Heart left ventricle (tissue), 16 donors: Measurements from ENCODE around the gene SLC22A24. TPM values are rescaled to one million over a fixed set of nuclear protein-coding genes. Genes with fewer than 3 reads are reported as not detected.

Experiments used
- ATAC-seq, 4 donors: fragments of 200-7000 bp; cut with Tn5 transposase; one replicate each; pipeline ENCODE4 v1.9.1; 2020 to 2022; ENCODE audit warnings: moderate library complexity in 4 of 4, mild to moderate bottlenecking in 3 of 4, moderate number of reproducible peaks in 1 of 4
- DNase-seq, 5 donors: peaks; one replicate each; pipeline ENCODE4 v3.0.0-alpha.2; 2020
- H3K27ac ChIP-seq, 12 donors: fragments of 200-600 bp; sonication (generic) in 4 of 12; one replicate each; pipeline versions ENCODE4 v1.5.0 to v1.8.0; 2016 to 2022; ENCODE audit warnings: mild to moderate bottlenecking in 2 of 12
- H3K27me3 ChIP-seq, 9 donors: fragments of 200-600 bp; sonication (generic) in 2 of 9; one replicate each; pipeline versions ENCODE4 v1.5.1 to v1.8.0; 2016 to 2022; ENCODE audit warnings: mild to moderate bottlenecking in 3 of 9
- H3K36me3 ChIP-seq, 9 donors: fragments of 200-600 bp; sonication (generic) in 2 of 9; one replicate each; pipeline versions ENCODE4 v1.5.0 to v1.8.0; 2018 to 2022; ENCODE audit warnings: mild to moderate bottlenecking in 2 of 9
- H3K4me1 ChIP-seq, 12 donors: fragments of 200-600 bp; sonication (generic) in 4 of 12; one replicate each; pipeline versions ENCODE4 v1.5.0 to v1.8.0; 2016 to 2022; ENCODE audit warnings: mild to moderate bottlenecking in 3 of 12
- H3K4me3 ChIP-seq, 12 donors: fragments of 200-600 bp; sonication (generic) in 4 of 12; one replicate each; pipeline versions ENCODE4 v1.5.0 to v1.8.0; 2017 to 2022; ENCODE audit warnings: mild to moderate bottlenecking in 9 of 12, moderate library complexity in 4 of 12
- H3K9me3 ChIP-seq, 12 donors: fragments of 200-600 bp; sonication (generic) in 4 of 12; one replicate each; pipeline versions ENCODE4 v1.5.0 to v1.8.0; 2016 to 2022; ENCODE audit warnings: mild to moderate bottlenecking in 1 of 12
- POLR2A ChIP-seq, 2 donors: fragments of 450-650 bp; IDR thresholded peaks; one replicate each; pipeline ENCODE4 v1.6.1; 2017; ENCODE audit warnings: antibody characterized with exemption in 2 of 2, mild to moderate bottlenecking in 2 of 2, moderate library complexity in 2 of 2
- WGBS, 4 donors: extraction: QIAGEN DNeasy Blood & Tissue Kit in 2 of 4; methylation state at CpG; one replicate each; pipeline versions ENCODE4 v1.1.5 to v1.1.7; 2013 to 2018; 5-methylcytosine and 5-hydroxymethylcytosine counted together
- intact Hi-C, 10 donors: fragments of 100-400 bp; cut with DNase I; formaldehyde crosslinking; loops; one replicate each; pipeline versions ENCODE4 v1.11.1 to v1.14.2; 2022
- polyA plus RNA-seq, 2 donors: library from polyadenylated mRNA; stranded (reverse); fragments of 200-250 nt; gene quantifications; one replicate each; pipeline ENCODE4 v1.2.3, GENCODE V29; 2013
- total RNA-seq, 9 donors: library from RNA; depleted of rRNA in 2 of 9; stranded (reverse); fragments of >200 nt in 2 of 9; fragmentation: NEBNext Ultra II Directional in 3 of 9; extraction: Animal tissue kit (Norgen Biotek cat#: 25700) in 3 of 9; gene quantifications; one replicate each; pipeline versions ENCODE4 v1.1.0 to v1.2.4, GENCODE V29; 2016 to 2023
- TF ChIP-seq, protein P1 (sequence below), 12 donors: fragments of 200-600 bp; sonication (generic) in 4 of 12; IDR thresholded peaks; one replicate each; pipeline versions ENCODE4 v1.5.0 to v1.8.0; 2018 to 2022; ENCODE audit warnings: antibody characterized with exemption in 12 of 12, mild to moderate bottlenecking in 5 of 12
- donor health status: ischemic (EF 13 %, LVEDD 7.1; RV severe dilation, severe dysfunction).
- donor health status: healthy with polysubstance abuse.
- donor health status: DM: no; HTN: yes; CAD: no.
- donor health status: DM: no; HTN: no; CAD: no.
- donor health status: ischemic (EF 25% LVEDD 6.9; RV normal size, moderate dysfunction).
- donor health status: ischemic (EF 25% LVEDD 5.7; RV mildly dilated, moderate dysfunction).
- donor health status: healthy.
- donor health status: DM: yes; HTN: yes; CAD: no.
- donor health status: ischemic (EF 35%, LVEDD 5.7; RV mildly dilated, moderate dysfunction).
- donor health status: nonischemic (EF 11% LVEDD 7.7; RV severe dilation, severe dysfunction).
- donor health status: DM: yes; HTN: yes; CAD: no.
- donor health status: PGD.
- donor health status: ischemic (EF 29% LVEDD 5.4; RV normal size, mild dysfunction).
- donor health status: nonischemic (EF 23%, LVEDD 6.1; RV moderate dilation, normal function).

SLC22A24 gene
- total and polyA plus RNA-seq, 11 donors: not detected

GRCh38 chr11:63042596-63042995 is 101.4 kb downstream of the SLC22A24 start:
- H3K36me3 ChIP-seq: no peaks in the 10 kb centered on the region
- ATAC-seq: no peak
- H3K27me3 ChIP-seq: peaks cover 0 to 7% (median 0%) of the 10 kb centered on the region in 9 donors
- peaks cover 0 to 6% (median 0%) of the 10 kb centered on the region in 12 donors for H3K9me3 ChIP-seq
- H3K4me1 ChIP-seq: no peaks in the 10 kb centered on the region
- no peak for TF ChIP-seq POLR2A (IDR thresholded peaks at IDR 0.05)
- TF ChIP-seq, protein P1, sequence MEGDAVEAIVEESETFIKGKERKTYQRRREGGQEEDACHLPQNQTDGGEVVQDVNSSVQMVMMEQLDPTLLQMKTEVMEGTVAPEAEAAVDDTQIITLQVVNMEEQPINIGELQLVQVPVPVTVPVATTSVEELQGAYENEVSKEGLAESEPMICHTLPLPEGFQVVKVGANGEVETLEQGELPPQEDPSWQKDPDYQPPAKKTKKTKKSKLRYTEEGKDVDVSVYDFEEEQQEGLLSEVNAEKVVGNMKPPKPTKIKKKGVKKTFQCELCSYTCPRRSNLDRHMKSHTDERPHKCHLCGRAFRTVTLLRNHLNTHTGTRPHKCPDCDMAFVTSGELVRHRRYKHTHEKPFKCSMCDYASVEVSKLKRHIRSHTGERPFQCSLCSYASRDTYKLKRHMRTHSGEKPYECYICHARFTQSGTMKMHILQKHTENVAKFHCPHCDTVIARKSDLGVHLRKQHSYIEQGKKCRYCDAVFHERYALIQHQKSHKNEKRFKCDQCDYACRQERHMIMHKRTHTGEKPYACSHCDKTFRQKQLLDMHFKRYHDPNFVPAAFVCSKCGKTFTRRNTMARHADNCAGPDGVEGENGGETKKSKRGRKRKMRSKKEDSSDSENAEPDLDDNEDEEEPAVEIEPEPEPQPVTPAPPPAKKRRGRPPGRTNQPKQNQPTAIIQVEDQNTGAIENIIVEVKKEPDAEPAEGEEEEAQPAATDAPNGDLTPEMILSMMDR (IDR thresholded peaks at IDR 0.05): no peak
- intact Hi-C loops: no loop called here
- H3K27ac ChIP-seq: no peak overlapping the region
- no peak overlapping the region for H3K4me3 ChIP-seq
- no peak for DNase-seq
- WGBS, 4 donors: 92 to 94% (median 94%) methylated on average over 3 of the region's 3 CpGs

DNA sequence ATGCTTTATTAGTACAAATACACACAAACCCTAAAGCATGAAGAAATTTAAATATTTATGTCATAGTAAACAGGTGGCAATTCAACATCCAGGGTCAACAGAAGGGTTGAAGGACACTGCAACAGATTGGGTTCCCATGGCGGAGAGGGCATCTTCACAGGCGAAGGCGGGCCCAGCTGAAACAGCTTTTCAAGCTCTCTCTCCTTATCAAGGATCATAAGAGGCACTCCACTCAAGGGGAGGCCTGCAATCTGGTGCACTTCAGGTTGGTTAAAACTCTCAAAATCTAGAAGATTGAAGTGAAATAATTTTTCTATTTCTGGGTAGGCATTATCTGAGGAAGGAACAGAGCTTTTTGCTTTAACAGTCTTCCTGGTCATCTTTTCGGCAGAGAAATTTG is 111.6 kb downstream of the SLC22A24 start:
- Histone ChIP-seq H3K27ac (no peak overlapping the region), H3K36me3 (no peaks in the 10 kb centered on the region), H3K4me3 (no peak overlapping the region), H3K9me3 (peaks cover 0 to 7% (median 0%) of the 10 kb centered on the region in 12 donors), H3K4me1 (peaks cover 0 to 4% (median 0%) of the 10 kb centered on the region in 12 donors), H3K27me3 (peaks cover 0 to 13% (median 0%) of the 10 kb centered on the region in 9 donors)
- ATAC-seq: no peak
- WGBS, 4 donors: 88 to 91% (median 89%) methylated on average over 4 of the region's 4 CpGs
- intact Hi-C loops: loop anchor here in 6 of 10 donors (5.0 to 10.0 kb wide), 4 partner anchors 182 to 712 kb away; no protein-coding TSS in a partner anchor
- DNase-seq: no peak
- no peak for TF ChIP-seq POLR2A (IDR thresholded peaks at IDR 0.05)
- TF ChIP-seq, protein P1 (IDR thresholded peaks at IDR 0.05): no peak

Other genes with a start within 250 kb of the SLC22A24 start
- under 1 TPM in 2 of 9 donors, not detected in 7; 0.08 to 0.31 TPM for gene CHRM1, start 222.9 kb downstream of the SLC22A24 start, total RNA-seq
- not detected for gene CHRM1, start 222.9 kb downstream of the SLC22A24 start, polyA plus RNA-seq
- gene SLC22A6, start 159.3 kb downstream of the SLC22A24 start, total RNA-seq: not detected
- not detected for gene SLC22A6, start 159.3 kb downstream of the SLC22A24 start, polyA plus RNA-seq
- gene SLC22A8, start 128.4 kb downstream of the SLC22A24 start, total RNA-seq: not detected
- not detected for gene SLC22A8, start 128.4 kb downstream of the SLC22A24 start, polyA plus RNA-seq
- gene SLC22A25, start 99.4 kb upstream of the SLC22A24 start, total RNA-seq: not detected
- gene SLC22A25, start 99.4 kb upstream of the SLC22A24 start, polyA plus RNA-seq: not detected
- not detected for gene SLC22A9, start 225.6 kb upstream of the SLC22A24 start, total RNA-seq
- gene SLC22A9, start 225.6 kb upstream of the SLC22A24 start, polyA plus RNA-seq: not detected